CD4-positive, alpha-beta T cell treated with Interleukin-6 for 4 hours (primary cell): ENCODE data around the gene ZDHHC21.
"Not testable (repeated sequence)": the region's sequence is repeated elsewhere in the genome, so short reads cannot be mapped to it uniquely, and the experiment has no call there.

Experiments
- DNase-seq: peaks from one replicate; pipeline ENCODE4 v3.0.0-alpha.2; 2020; ENCODE audit warnings: mixed read lengths

Gene ZDHHC21

GRCh38 chr9:14678776-14679175, 14.5 kb downstream of the ZDHHC21 start:
- DNase-seq, result no peak

GRCh38 chr9:14677872-14678271, 15.4 kb downstream of the ZDHHC21 start:
- DNase-seq, result no peak

- DNase-seq, result no peak
Measured at GRCh38 chr9:14677396-14677795, 15.8 kb downstream of the ZDHHC21 start.

GRCh38 chr9:14674630-14675029, 18.6 kb downstream of the ZDHHC21 start:
- DNase-seq, result no peak

GRCh38 chr9:14671377-14671776, 21.9 kb downstream of the ZDHHC21 start:
- no peak for DNase-seq

- DNase-seq, result no peak
Measured at GRCh38 chr9:14670718-14671117, 22.5 kb downstream of the ZDHHC21 start.

GRCh38 chr9:14664022-14664421, 29.2 kb downstream of the ZDHHC21 start:
- not testable (repeated sequence) for DNase-seq

- no peak for DNase-seq
Measured at GRCh38 chr9:14662060-14662453, 31.2 kb downstream of the ZDHHC21 start.

GRCh38 chr9:14661421-14662059, 31.7 kb downstream of the ZDHHC21 start:
- DNase-seq, result no peak

GRCh38 chr9:14660721-14661120, 32.5 kb downstream of the ZDHHC21 start:
- DNase-seq, result no peak

- no peak for DNase-seq
Measured at GRCh38 chr9:14654932-14655331, 38.3 kb downstream of the ZDHHC21 start.

GRCh38 chr9:14653511-14653910, 39.7 kb downstream of the ZDHHC21 start:
- DNase-seq, result no peak

- DNase-seq, result no peak
Measured at GRCh38 chr9:14652729-14653377, 40.4 kb downstream of the ZDHHC21 start.

- DNase-seq, result no peak
Measured at GRCh38 chr9:14650596-14650995, 42.6 kb downstream of the ZDHHC21 start.

GRCh38 chr9:14645648-14646047, 47.6 kb downstream of the ZDHHC21 start:
- no peak for DNase-seq

- no peak for DNase-seq
Measured at GRCh38 chr9:14640967-14641366, 52.3 kb downstream of the ZDHHC21 start.

GRCh38 chr9:14640294-14640693, 52.9 kb downstream of the ZDHHC21 start:
- DNase-seq, result no peak

GRCh38 chr9:14633906-14634565, 59.2 kb downstream of the ZDHHC21 start:
- no peak for DNase-seq

- DNase-seq, result no peak
Measured at GRCh38 chr9:14633148-14633547, 60.1 kb downstream of the ZDHHC21 start.

GRCh38 chr9:14627513-14627912, 65.7 kb downstream of the ZDHHC21 start:
- no peak for DNase-seq

GRCh38 chr9:14618836-14619420, 74.3 kb downstream of the ZDHHC21 start:
- DNase-seq, result no peak

GRCh38 chr9:14616188-14616982, 76.8 kb downstream of the ZDHHC21 start:
- DNase-seq, result no peak

- DNase-seq, result no peak
Measured at GRCh38 chr9:14608540-14608939, 84.7 kb downstream of the ZDHHC21 start.
